GM19023 (cell line): Measurements from ENCODE around the gene ECEL1.
"Not testable (repeated sequence)": the region's sequence is repeated elsewhere in the genome, so short reads cannot be mapped to it uniquely, and the experiment has no call there.

ENCODE experiments used
- ATAC-seq: cut with Tn5 transposase; IDR thresholded peaks from one replicate; pipeline ENCODE4 v1.9.1; 2021; ENCODE audit warnings: mild to moderate bottlenecking, moderate library complexity; ENCODE audit not compliant: unreplicated experiment

Gene ECEL1, protein sequence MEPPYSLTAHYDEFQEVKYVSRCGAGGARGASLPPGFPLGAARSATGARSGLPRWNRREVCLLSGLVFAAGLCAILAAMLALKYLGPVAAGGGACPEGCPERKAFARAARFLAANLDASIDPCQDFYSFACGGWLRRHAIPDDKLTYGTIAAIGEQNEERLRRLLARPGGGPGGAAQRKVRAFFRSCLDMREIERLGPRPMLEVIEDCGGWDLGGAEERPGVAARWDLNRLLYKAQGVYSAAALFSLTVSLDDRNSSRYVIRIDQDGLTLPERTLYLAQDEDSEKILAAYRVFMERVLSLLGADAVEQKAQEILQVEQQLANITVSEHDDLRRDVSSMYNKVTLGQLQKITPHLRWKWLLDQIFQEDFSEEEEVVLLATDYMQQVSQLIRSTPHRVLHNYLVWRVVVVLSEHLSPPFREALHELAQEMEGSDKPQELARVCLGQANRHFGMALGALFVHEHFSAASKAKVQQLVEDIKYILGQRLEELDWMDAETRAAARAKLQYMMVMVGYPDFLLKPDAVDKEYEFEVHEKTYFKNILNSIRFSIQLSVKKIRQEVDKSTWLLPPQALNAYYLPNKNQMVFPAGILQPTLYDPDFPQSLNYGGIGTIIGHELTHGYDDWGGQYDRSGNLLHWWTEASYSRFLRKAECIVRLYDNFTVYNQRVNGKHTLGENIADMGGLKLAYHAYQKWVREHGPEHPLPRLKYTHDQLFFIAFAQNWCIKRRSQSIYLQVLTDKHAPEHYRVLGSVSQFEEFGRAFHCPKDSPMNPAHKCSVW

GRCh38 chr2:232487385-232488096, at the start of gene ECEL1:
TSS of gene ECEL1 (minus strand) at chr2:232487834. CDS start at chr2:232486653, 1,181 bp downstream.
- no peak for ATAC-seq

- ATAC-seq, result no peak
These were observed 49.4 kb upstream of the ECEL1 start for GRCh38 chr2:232537079-232537478.

- no peak for ATAC-seq
These were observed 48.3 kb upstream of the ECEL1 start for GRCh38 chr2:232535761-232536530.

DNA sequence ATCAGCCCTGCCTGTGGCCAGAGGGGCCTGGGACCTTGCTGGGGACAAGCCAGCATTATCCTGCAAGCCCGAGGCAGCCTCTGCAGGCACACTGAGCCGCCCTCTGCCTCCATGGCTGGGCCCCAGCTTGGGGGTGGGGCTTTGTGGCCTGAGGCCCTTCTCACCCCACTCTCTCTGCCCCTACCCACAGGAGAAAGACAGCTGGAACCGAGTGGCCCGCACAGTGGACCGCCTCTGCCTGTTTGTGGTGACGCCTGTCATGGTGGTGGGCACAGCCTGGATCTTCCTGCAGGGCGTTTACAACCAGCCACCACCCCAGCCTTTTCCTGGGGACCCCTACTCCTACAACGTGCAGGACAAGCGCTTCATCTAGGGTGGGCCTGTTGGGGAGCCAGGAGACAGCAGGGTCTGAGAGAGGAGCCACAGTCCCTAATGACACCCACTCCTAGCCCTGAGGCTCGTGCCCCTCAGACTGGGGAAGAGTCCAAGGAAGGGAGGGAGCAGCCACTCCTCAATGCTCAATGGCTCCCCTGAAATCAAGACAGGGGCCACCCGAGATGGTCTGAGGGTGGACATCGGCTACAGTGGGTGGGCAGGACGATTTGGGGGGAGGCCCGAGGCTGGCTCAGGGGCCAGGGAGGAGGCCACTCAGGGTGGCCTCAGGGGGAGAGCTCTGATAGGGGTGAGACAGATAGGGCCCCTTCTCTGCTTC, 47.5 kb upstream of the ECEL1 start:
- ATAC-seq, result no peak

DNA sequence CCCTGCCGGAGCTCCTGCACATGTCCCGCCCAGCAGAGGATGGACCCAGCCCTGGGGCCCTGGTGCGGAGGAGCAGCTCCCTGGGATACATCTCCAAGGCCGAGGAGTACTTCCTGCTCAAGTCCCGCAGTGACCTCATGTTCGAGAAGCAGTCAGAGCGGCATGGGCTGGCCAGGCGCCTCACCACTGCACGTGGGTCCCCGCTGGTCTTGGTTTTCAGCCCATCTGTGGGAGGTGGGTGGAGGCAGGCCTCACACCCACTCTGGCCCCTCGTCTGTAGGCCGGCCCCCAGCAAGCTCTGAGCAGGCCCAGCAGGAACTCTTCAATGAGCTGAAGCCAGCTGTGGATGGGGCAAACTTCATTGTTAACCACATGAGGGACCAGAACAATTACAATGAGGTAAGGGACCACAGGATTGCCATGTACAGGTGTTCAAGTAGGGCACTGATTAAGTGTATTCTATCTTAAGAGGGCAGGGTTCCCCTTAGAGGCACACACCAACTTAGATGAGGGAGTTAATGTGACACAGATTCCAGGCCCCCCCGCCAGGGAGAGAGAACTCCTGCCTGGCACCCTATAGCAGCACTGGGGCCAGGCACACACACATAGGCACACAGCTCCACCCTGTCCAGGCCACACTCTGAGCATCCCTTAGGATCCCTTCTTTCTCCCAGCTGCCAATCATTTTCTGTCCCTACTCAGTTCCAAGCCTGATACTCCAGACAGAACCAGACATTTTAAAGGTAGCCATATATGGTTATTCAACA, 46.5 kb upstream of the ECEL1 start:
- no peak for ATAC-seq

GRCh38 chr2:232532821-232533220, 45.2 kb upstream of the ECEL1 start:
- ATAC-seq, result not testable (repeated sequence)

DNA sequence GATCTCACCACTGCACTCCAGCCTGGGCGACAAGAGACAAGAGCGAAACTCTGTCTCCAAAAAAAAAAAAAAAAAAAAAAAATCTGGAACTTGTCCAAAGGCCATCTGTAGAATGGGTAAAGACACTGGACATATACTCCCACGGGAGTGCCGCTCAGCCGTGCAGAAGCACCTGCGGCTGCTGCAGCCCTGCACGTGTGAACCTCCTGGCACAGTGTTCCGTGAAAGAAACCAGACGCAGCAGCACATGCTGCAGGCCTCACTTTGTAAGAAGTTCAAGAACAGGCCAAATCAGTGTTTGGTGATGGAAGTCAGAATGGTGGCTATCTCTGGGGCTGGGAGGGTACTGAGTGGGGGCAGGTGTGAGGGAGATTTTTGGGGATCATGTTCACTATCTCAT, 44.8 kb upstream of the ECEL1 start:
- no peak for ATAC-seq

DNA sequence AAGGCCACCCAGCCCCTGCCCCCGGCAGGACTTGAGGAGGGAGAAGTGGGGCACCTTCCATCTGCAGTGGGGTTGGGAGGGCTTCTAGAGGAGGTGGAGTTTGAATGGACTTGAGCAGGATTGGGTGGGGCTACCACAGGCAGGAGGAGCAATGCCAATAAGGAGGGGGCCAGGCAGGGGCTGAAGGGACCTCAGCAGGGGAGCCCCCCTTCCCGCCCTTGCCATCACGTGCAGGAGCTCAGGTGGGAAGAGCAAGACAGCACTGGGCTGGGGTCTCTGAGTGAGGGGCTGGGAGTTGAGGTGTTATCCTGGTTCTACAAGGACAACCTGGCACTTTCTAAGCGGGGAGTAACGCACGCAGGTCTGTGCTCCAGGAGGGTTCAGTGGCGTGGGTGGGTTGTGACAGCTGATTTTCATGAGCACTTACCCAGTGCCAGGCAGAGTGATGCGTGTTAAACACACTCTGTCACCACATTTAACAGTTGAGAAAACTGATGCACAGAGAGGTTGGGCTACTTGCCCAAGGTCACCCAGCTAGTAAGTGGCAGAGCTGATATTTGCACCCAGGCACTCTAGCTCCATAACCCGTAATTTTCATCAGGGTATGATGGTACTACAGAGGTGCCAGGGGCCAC, 43.1 kb upstream of the ECEL1 start:
- no peak for ATAC-seq

- ATAC-seq, result no peak
These were observed 42.3 kb upstream of the ECEL1 start for GRCh38 chr2:232529806-232530547.

DNA sequence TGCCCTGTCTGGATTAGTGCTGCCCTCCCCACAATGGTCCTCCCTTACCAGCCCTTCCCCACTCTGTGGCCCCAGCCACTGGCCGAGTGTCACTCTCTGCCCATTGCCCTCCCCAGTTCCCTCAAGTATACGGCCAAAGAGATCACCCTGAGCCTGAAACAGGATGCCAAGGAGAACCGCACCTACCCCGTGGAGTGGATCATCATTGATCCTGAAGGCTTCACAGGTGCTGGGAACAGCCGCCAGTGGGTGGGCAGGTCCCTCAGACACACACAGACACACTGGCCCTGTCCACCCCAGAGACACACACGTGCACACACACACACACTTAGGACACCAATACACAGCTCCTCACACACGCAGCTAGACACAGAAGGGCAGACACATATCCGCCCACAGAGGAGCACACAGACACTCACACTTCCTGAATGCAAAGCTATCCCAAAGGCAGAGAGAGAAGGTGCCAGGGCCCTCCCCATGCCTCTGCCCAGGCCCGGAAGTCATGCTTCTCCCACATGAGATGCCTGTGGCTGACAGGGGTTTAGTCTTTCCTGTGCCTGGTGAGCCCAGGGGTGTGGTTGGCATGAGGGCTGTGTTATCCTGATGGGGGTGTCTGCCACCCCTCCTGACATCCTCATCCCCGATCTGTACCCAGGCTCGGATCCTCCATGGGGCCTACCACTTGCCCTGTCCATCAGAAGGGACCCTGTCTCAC, 41.3 kb upstream of the ECEL1 start:
- no peak for ATAC-seq

GRCh38 chr2:232527905-232528470, 40.4 kb upstream of the ECEL1 start:
- no peak for ATAC-seq

DNA sequence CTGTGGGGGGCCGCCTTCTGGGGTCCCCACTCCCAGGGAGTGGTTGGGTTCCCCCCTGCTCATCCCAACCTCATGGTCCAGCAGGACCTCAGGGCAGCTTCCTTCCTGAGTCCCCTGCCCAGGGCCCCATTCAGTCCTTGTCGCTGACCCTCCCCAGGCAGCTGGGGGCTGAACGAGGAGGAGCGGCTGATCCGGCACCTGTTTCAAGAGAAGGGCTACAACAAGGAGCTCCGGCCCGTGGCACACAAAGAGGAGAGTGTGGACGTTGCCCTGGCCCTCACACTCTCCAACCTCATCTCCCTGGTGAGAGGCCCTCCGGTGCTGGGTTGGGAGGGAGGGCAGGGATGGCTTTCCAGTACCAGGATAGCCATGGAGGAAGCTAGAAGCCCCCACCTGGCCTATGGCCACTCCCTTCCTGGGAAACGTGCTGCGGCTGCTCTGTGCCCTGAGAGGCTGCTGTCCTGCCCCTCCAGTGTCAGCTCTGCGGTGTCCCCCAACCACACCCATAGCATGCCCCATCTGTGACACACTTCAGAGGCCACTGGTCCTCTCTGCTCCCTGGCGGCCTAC, 38.8 kb upstream of the ECEL1 start:
- no peak for ATAC-seq

DNA sequence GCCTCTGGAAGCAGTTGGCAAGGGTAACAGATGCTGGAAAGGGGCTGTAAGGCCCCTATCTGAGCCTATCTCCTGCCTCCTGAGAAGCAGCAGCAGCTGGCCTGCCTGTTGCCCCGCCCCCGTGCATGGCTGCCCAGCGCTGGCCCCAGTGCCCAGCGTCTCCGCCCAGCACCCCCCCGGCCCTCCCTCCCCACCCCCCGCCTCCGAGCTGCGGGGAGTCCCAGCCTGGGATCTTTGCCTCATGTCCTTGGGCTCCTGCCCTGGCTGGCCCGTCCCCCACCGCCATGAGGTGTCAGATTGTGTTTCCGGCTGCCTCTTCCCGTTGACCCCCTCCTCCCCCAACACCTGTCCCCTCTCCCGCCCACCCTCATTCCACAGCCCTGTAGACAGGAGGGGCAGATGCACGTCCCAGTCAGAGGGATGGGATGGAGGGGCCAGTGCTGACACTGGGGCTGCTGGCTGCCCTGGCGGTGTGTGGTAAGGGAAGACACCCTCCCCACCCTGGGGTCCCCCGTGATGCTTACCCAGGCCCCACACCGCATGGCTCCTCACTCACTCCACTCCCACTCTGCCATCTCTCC, 38.2 kb upstream of the ECEL1 start, which contains the start of gene CHRND:
Gene CHRND (plus strand): TSS at position 370 of the 581 bp plus-strand sequence. CDS start 56 bp downstream, at position 426.
- no peak for ATAC-seq

DNA sequence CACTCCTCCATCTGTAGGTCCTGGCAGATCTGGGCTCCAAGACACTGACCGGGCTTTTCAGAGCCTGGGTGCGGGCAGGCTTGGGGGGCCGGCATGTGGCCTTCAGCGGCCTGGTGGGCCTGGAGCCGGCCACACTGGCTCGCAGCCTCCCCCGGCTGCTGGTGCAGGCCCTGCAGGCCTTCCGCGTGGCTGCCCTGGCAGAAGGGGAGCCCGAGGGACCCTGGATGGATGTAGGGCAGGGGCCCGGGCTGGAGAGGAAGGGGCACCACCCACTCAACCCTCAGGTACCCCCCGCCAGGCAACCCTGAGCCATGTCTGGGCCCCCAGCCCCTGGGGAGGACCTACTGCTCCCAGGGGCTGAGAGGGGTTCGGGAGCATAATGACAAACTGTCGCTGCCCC, 37.6 kb upstream of the ECEL1 start:
- ATAC-seq, result no peak

- ATAC-seq, result no peak
These were observed 37.1 kb upstream of the ECEL1 start for GRCh38 chr2:232524771-232525170.
